Activated naive CD8-positive, alpha-beta T cell (primary cell): ENCODE data around the gene BCO1.
A peak's percentile ranks its signal among the peaks of the same experiment; 100 is the strongest.

Experiments used
- H3K27ac Mint-ChIP-seq: one replicate; pipeline ENCODE4 v1.8.0; 2021; ENCODE audit warnings: mixed read lengths
- H3K27me3 Mint-ChIP-seq: one replicate; pipeline ENCODE4 v1.8.0; 2021; ENCODE audit warnings: mixed read lengths
- H3K36me3 Mint-ChIP-seq: one replicate; pipeline ENCODE4 v1.8.0; 2021; ENCODE audit warnings: mixed read lengths
- H3K4me1 Mint-ChIP-seq: one replicate; pipeline ENCODE4 v1.8.0; 2021; ENCODE audit warnings: low read depth, mixed read lengths
- H3K4me3 Mint-ChIP-seq: one replicate; pipeline ENCODE4 v1.8.0; 2021; ENCODE audit warnings: mild to moderate bottlenecking, mixed read lengths
- H3K9me3 Mint-ChIP-seq: one replicate; pipeline ENCODE4 v1.8.0; 2021; ENCODE audit warnings: low read depth, mixed read lengths

BCO1 gene

DNA sequence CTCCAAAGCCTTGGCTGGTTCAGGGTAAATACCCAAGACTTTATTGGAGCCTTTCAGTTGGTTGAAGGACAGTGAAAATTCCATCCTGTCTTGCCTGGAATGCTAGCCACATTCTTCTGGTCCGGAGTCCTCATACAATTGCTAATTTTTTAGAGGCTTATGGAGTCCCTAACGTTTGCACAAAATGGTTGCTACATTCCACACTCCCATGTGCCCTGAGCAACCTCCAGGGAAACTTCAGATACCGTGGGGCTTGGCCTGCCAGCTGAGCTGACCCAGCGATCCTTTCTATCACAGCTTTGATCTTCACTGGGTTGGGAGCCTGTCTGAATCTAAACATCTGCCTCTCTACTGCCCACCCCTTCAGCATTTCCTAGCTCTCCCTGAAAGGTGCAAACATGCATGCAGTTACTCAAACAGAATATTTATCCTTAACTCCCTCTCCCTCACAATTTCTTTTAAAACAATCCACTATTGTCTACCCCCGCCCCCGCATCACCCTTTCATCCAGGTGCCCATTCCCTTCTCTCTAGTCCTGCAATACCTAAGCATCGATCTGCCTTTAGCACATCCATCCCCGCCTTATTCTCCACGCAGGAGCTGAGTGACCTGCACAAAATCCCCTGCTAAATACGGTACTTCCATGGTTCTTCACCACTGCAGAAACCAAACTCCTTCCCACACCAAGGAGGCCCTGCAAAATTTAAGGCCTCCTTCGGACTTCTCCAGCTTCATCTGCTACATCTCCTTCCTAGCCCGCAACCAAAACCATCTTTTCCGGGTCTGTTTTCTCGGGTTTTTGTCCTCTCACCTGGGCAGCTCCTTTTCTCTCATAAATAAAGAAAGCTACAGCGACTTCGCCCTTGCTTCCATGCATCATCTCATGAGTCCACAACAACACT lies 75.5 kb downstream of the BCO1 start:
- Mint-ChIP-seq H3K9me3 (no peaks in the 10 kb centered on the region), H3K4me1 (peaks cover 68% of the 10 kb centered on the region), H3K4me3 (peak overlapping the region; percentile 92), H3K27me3 (no peaks in the 10 kb centered on the region), H3K27ac (peak overlapping the region; percentile 85), H3K36me3 (no peaks in the 10 kb centered on the region)

DNA sequence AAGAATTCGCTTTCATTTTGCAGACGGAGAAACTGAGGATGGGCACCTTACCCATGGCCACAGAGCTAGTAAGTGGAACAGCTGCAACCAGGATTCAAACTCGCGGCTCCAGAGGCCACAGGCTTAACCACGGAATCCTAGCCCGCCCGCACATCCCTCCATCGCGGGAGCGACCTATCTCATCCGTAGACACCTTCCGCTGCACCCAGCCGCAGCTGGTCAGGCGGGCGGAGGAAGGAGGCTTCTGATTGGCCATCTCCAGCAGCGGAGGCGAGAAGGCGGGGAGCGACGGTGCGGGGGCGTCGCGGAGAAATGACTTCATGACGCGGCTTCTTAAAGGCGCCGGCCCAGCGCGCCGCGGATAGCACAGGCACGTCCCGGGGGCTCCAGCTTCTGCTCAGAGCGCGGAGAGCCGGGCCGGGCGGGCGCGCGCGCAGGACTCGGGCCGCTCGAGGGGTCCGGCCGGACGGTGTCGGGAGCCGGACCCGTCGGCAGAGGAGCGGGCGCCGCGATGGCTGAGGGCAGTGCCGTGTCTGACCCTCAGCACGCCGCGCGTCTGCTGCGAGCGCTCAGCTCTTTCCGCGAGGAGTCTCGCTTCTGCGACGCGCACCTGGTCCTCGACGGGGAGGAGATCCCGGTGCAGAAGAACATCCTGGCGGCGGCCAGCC lies 76.2 kb downstream of the BCO1 start, which contains the start of gene GAN:
GAN (plus strand) TSS at position 360 of the 668 bp plus-strand sequence; CDS start at position 512, 152 bp downstream.
- Mint-ChIP-seq H3K27ac (peak within 1 kb of the TSS; percentile 85), H3K9me3 (no peaks in the 10 kb centered on the region), H3K4me3 (peak within 1 kb of the TSS; percentile 92), H3K4me1 (peaks cover 68% of the 10 kb centered on the region), H3K27me3 (no peaks in the 10 kb centered on the region), H3K36me3 (no peaks in the 10 kb centered on the region)

DNA sequence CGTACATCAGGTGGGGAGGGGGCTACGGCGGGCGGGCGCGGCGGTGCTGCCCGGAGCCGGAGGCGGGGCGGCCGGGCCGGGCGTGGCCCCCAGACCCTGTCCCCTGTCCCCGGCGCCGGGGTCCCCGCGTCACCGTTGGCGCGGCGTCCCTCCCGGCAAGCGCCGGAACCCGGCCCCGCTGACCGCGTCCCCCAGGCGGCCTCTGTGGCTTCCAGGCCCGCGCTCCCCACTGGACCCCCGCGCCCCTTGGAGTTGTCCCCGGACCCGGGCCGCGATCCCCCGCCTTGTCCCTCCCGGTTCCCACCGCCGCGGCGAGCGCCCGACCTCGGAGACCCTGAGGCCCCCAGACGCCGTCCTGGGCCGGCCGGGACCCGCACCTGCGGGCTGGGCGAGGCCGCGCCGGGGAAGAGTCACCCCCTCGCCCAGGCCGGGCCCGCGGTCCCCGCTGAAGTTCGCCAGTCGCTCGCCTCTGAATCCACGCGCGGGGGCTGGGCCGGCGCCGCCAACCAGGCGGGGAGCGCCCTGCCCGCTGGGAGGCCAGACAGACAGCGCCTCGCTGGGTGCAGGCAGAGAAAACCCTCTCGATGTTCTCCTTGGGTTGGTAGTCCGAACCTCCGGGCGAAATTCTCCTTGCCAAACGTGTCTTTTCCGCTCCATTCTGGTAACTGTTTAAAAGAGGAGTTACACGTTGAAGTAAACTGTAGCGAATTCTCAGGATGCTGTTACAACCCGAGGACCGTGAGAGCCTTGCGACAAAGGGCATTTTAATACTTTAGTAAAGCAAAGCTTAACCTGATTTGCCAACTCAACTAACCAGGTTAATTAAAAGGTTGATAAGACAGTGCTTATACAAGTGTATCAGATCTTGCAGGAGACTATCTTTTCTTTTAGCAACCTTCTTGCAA lies 77.0 kb downstream of the BCO1 start:
- Mint-ChIP-seq H3K27ac (peak overlapping the region; percentile 76), H3K9me3 (no peaks in the 10 kb centered on the region), H3K4me1 (peaks cover 66% of the 10 kb centered on the region), H3K27me3 (no peaks in the 10 kb centered on the region), H3K4me3 (peak overlapping the region; percentile 92), H3K36me3 (no peaks in the 10 kb centered on the region)

DNA sequence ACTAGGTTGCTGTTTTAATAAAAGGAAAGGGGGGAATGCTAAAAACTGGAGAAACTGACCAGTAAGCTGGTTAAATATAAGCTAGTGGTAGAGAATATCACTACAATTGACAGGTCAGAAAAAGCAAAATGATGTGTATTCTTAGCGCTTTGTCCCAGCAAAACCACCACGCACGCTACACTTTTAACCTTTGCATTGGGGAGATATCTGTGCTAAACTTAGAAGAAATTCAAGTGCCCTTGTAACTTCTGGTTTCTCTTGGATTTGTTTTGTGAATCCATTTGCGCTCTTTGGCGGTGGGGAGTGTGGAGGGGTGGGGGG lies 77.6 kb downstream of the BCO1 start:
- peak overlapping the region; percentile 76 for H3K27ac Mint-ChIP-seq
- H3K27me3 Mint-ChIP-seq = no peaks in the 10 kb centered on the region
- H3K4me1 Mint-ChIP-seq = peaks cover 66% of the 10 kb centered on the region
- H3K36me3 Mint-ChIP-seq = no peaks in the 10 kb centered on the region
- H3K4me3 Mint-ChIP-seq = peak overlapping the region; percentile 91
- no peaks in the 10 kb centered on the region for H3K9me3 Mint-ChIP-seq

DNA sequence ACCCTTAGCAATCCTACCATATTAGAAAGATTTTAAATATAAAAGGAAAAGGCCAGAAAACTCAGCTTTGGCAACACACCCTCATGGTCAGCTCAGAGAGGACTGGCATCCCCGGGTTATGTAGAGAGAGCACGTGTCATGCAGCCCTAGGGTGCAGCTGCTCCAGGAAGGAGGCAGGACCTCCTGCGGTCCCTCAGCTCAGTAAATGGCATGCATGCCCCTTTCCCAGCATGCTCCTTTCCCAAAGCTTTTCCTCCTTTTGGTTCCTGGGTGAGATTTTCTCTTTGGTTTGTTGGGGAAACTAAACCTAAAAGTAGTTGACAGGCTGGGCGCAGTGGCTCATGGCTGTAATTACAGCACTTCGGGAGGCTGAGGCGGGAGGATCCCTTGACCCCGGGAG lies 80.2 kb downstream of the BCO1 start:
- H3K4me1 Mint-ChIP-seq = peaks cover 54% of the 10 kb centered on the region
- H3K9me3 Mint-ChIP-seq = no peaks in the 10 kb centered on the region
- no peak overlapping the region for H3K4me3 Mint-ChIP-seq
- no peak overlapping the region for H3K27ac Mint-ChIP-seq
- no peaks in the 10 kb centered on the region for H3K27me3 Mint-ChIP-seq
- H3K36me3 Mint-ChIP-seq = peaks cover 2% of the 10 kb centered on the region

DNA sequence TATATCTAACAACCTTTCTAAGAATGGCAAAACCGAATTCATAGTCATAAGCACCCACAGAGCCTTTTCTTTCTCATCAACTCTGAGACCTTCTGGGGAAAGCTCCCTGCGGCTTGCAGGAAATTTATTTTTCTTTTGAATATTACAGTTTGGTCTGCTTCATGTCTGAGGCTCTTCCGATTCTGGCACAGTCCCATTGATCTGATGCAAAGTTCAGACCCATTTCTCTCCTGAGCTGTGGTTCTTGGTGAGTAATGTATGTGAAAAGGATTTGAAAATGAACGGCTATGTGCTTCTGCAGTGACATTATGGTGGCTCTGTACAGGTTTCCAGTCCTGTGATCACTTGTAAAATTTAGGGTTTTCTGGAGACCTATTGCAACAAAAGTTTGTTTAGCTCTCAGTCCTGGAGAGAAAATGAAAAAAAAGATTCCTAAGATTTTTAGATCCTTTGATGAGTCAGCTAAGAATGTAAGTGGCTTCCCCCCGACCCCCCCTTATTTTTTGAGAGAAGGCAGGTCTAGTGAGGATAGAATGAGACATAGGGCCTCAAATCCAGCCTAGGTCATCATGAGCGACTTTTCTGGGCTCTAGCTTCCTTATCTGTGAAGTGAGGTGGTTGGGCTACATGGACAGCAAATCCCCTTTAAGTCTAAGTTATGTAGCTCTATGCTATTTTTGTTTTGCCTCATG lies 80.9 kb downstream of the BCO1 start:
- Mint-ChIP-seq H3K9me3 (no peaks in the 10 kb centered on the region), H3K4me1 (peaks cover 48% of the 10 kb centered on the region), H3K36me3 (peaks cover 2% of the 10 kb centered on the region), H3K4me3 (no peak overlapping the region), H3K27me3 (no peaks in the 10 kb centered on the region), H3K27ac (no peak overlapping the region)

DNA sequence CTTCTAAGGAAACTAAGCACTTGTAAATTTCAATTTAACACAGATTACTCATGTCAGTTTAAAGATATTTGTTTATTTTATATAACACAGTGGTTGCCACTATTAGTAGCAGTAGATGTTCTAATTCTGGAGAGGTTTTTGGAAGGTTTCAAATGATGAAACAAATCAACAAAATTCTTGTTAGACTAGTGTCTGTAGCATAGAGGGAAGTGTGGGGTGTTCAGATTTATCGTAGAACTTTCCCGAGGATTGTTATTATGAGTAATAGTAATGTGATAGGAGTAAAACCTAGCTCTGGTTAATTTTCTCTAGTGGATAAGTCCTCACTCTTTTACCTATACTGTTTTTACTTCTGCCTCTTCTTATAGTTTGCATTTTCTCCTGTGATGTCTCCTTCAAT lies 82.5 kb downstream of the BCO1 start:
- peaks cover 44% of the 10 kb centered on the region for H3K4me1 Mint-ChIP-seq

DNA sequence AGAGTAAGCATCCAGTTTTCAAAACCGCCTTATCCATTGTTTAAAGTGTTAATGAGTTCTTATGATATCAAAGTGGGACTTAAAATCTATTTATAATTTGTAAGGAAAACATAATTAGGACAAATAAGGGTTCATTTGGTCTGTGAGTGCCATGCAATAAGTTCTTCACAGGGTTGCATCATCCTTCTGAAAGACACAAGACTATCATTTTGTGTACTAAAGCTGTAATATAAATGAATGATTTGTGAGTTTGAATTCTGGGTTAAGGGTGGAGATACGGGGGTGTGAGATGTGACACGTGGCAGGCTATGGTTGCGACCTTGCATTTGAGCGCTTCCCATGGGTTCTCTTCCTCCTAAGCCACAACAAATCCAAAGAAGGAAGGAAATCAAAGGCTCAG lies 83.0 kb downstream of the BCO1 start:
- Mint-ChIP-seq H3K27ac (no peak overlapping the region), H3K36me3 (peaks cover 9% of the 10 kb centered on the region), H3K4me3 (no peak overlapping the region), H3K27me3 (no peaks in the 10 kb centered on the region), H3K4me1 (peaks cover 41% of the 10 kb centered on the region), H3K9me3 (no peaks in the 10 kb centered on the region)

More for the DNA sequence above, 82.5 kb downstream of the BCO1 start:
- peaks cover 9% of the 10 kb centered on the region for H3K36me3 Mint-ChIP-seq
- no peak overlapping the region for H3K27ac Mint-ChIP-seq
- H3K27me3 Mint-ChIP-seq = no peaks in the 10 kb centered on the region
- H3K4me3 Mint-ChIP-seq = no peak overlapping the region
- no peaks in the 10 kb centered on the region for H3K9me3 Mint-ChIP-seq

DNA sequence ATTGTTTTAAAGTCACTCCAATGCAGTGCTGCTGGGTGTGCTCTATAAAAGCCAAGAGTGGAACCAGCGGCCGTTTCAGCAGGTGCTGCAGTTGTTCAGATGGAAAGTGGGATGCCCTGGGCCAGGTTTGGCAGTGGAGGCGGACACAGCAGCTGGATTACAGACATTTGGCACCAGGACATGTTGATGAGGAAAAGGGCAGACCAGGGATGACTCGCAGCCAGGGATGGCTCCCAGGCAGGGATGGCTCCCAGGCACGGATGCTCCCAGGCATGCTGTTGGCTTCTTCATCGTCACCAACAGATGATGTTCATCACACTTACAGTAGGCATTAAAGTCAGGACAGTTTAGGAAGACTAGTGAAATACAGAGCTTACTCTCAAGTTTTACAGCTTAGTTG lies 86.3 kb downstream of the BCO1 start:
- peaks cover 12% of the 10 kb centered on the region for H3K36me3 Mint-ChIP-seq
- no peaks in the 10 kb centered on the region for H3K9me3 Mint-ChIP-seq
- H3K4me3 Mint-ChIP-seq = no peak overlapping the region
- H3K27ac Mint-ChIP-seq = no peak overlapping the region
- H3K27me3 Mint-ChIP-seq = no peaks in the 10 kb centered on the region
- H3K4me1 Mint-ChIP-seq = peaks cover 21% of the 10 kb centered on the region

DNA sequence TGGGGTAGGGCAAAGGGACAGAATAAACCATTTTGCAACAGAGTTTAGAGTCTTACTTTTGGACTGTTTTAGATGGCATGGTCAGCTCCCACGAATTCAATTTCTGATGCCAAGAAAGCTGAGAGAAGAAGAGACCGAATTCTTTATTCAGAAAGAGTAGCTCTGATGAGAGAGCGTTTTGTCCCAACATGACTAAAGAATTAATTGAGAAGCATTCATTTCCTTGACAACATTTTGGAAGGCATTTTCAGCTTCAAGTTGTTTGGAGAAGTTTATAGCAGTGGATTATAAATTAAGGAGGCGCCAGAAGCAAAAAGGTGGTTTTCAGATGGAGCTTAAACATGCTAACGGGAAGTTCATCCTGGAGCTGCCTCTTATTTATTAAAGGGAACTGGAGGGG lies 88.5 kb downstream of the BCO1 start:
- Mint-ChIP-seq H3K36me3 (peaks cover 12% of the 10 kb centered on the region), H3K27ac (no peak overlapping the region), H3K9me3 (no peaks in the 10 kb centered on the region), H3K4me1 (peaks cover 5% of the 10 kb centered on the region), H3K27me3 (no peaks in the 10 kb centered on the region), H3K4me3 (no peak overlapping the region)

DNA sequence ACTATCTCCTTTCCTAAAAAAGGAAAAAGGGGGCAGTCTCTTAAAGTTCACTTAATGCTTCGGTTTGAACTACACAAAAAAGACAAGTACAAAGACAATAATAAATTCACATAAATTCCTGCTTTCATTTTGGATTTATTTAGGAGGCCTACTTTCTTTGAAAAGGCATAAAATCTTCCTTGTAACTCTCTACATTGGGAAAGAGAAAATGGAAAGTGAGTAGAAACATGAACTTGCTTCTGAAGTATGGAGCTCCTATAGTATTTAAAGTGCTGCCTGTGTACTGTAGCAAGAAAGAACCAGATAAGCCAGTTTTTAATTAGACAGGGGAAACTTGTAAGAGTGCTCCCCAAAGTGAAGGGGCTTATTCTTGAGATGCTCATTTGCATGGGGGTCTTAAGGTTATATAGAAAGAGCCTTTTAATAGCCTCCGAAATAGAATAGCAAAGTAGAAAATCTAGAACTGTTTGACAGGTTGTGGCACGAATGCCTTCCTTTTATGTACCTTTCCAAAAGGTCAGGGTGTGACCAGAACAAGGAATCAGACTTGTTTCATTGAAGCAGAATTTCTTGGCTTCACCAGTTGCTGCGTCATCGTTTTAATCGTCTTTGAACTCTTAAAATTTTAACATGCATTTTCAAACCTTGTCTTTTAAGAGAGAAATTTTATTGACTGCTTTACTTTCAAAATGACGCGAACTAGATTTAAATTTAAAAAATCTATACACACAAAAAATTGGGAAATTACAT lies 89.1 kb downstream of the BCO1 start:
- Mint-ChIP-seq H3K27ac (no peak overlapping the region), H3K36me3 (peaks cover 16% of the 10 kb centered on the region), H3K27me3 (no peaks in the 10 kb centered on the region), H3K4me3 (no peak overlapping the region), H3K9me3 (no peaks in the 10 kb centered on the region), H3K4me1 (peaks cover 5% of the 10 kb centered on the region)

DNA sequence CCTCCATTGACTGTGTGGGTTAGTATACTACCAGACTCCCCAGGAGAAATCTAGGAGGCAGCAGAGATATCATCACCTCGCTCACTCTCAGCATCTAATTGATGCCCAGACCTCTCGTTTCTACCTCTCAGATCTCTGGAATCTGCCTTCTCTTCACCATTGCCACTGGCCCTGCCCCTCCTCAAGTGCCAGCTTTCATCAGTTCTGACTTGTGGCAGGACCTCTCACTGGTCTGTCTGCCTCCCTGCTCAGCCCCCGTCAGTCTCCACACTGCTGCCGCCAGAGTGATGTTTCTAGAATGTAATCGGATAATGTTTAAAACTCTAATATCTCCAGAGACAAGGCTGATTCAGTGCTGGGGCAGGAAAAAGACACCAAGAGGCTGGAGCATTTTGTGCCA lies 91.5 kb downstream of the BCO1 start:
- H3K36me3 Mint-ChIP-seq = peaks cover 17% of the 10 kb centered on the region
- H3K4me3 Mint-ChIP-seq = no peak overlapping the region
- no peak overlapping the region for H3K27ac Mint-ChIP-seq
- H3K27me3 Mint-ChIP-seq = no peaks in the 10 kb centered on the region
- H3K4me1 Mint-ChIP-seq = peaks cover 5% of the 10 kb centered on the region
- no peaks in the 10 kb centered on the region for H3K9me3 Mint-ChIP-seq

DNA sequence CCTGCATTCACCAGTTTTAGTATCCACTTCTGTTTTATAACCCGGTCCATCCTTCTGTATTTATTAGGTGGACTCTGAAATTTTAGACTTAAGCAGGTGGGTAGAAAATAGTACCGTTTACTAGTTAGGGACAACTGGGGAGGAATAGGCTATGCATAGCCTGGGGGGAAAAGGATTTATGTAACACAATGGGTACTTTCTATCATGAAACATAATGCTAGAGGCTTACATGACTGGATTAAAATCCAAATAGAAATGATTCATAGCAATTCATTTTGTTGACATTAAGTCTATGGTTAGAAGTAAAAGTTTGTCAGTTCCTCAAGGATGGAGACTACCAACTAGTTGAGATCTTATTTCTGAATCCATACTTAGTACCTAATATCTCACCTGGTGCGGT lies 94.9 kb downstream of the BCO1 start:
- H3K36me3 Mint-ChIP-seq = peaks cover 11% of the 10 kb centered on the region
- no peak overlapping the region for H3K4me3 Mint-ChIP-seq
- no peaks in the 10 kb centered on the region for H3K9me3 Mint-ChIP-seq
- no peak overlapping the region for H3K27ac Mint-ChIP-seq
- peaks cover 3% of the 10 kb centered on the region for H3K4me1 Mint-ChIP-seq
- no peaks in the 10 kb centered on the region for H3K27me3 Mint-ChIP-seq

DNA sequence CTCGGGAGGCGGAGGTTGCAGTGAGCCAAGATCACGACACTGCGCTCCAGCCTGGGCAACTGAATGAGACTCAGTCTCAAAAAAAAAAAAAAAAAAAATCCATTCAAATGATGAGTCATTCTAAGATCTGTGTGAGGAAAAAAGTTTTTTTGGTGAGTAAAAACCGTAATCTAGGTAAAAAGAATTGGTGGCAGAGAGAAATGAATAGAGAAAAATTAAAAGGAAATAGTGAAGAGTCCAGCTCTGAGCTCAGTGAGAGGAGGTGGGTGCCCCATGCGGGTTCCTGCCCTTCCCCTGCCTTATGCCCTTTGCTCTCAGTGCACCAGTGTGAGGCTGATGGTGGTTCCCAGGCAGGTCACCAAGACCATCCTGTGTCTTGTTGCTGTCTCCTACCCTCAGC lies 97.2 kb downstream of the BCO1 start:
- Mint-ChIP-seq H3K9me3 (no peaks in the 10 kb centered on the region), H3K36me3 (peaks cover 9% of the 10 kb centered on the region), H3K27ac (no peak overlapping the region), H3K4me3 (no peak overlapping the region), H3K27me3 (no peaks in the 10 kb centered on the region), H3K4me1 (peaks cover 3% of the 10 kb centered on the region)
